GM12892 (cell line): ENCODE results near the gene TXLNG.

Source experiments
- POLR2A ChIP-seq: IDR thresholded peaks from 2 replicates; pipeline ENCODE4 v1.6.1; 2011; ENCODE audit warnings: low read depth, low read length, control low read depth
- POLR2AphosphoS5 ChIP-seq: IDR thresholded peaks from 2 replicates; pipeline ENCODE4 v1.6.1; 2011; ENCODE audit warnings: low read depth, low read length, control low read depth
- TAF1 ChIP-seq: IDR thresholded peaks from 2 replicates; pipeline ENCODE4 v1.6.1; 2011; ENCODE audit warnings: low read depth, mild to moderate bottlenecking, control low read depth, low read length, borderline replicate concordance

DNA sequence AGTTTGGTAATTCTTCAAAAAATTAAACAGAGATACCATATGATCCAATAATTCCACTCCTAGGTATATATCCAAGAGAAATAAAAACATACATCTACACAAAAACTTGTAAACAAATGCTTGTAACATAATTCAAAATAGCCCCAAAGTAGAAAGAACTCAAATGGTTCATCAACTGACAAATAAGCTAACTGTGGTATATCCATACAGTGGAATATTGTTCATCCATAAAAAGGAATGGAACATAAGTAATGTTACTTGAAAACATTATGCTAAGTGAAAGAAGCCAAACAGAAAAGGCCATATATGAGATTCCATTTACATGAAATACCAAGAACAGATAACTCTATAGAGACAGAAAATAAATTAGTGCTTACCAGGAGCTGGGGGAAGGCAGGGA is 70.5 kb downstream of the TXLNG start:
- no peak for TF ChIP-seq POLR2AphosphoS5
- no peak for TF ChIP-seq POLR2A
- no peak for TF ChIP-seq TAF1
